Body of pancreas (tissue), 4 donors: ENCODE measurements around the gene ACTR1A.

Experiments
- POLR2A ChIP-seq, 3 donors: fragments of 450-650 bp; IDR thresholded peaks; one replicate each; pipeline ENCODE4 v1.6.1; 2016; ENCODE audit warnings: antibody characterized with exemption in 3 of 3, mild to moderate bottlenecking in 2 of 3
- TF ChIP-seq, protein P1 (sequence below), 7 experiments: fragments of 450-650 bp in 4 of 7; fragments of 200-600 bp in 3 of 7; sonication (generic) in 3 of 7; IDR thresholded peaks; one replicate each; pipeline ENCODE4 v1.5.1; 2016 to 2019; ENCODE audit warnings: antibody characterized with exemption in 7 of 7

DNA sequence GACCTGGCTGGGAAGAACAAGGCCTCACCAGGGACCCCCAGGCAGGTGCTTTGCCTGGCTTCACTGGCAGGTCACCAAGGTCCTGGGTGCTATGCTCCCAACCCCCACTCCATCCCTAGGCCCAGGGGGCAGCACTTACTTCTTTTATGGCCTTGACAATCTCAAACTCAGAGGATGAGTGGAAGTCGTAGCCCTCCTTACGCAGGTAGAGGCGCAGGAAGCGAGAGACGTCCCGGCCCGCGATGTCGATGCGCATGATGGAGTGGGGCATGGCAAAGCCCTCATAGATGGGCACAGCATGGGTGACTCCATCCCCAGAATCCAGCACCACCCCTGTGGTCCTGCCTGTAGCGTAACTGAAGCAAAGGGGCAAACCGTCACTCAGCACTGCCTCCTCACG, 18.5 kb downstream of the ACTR1A start:
- TF ChIP-seq, protein P1, sequence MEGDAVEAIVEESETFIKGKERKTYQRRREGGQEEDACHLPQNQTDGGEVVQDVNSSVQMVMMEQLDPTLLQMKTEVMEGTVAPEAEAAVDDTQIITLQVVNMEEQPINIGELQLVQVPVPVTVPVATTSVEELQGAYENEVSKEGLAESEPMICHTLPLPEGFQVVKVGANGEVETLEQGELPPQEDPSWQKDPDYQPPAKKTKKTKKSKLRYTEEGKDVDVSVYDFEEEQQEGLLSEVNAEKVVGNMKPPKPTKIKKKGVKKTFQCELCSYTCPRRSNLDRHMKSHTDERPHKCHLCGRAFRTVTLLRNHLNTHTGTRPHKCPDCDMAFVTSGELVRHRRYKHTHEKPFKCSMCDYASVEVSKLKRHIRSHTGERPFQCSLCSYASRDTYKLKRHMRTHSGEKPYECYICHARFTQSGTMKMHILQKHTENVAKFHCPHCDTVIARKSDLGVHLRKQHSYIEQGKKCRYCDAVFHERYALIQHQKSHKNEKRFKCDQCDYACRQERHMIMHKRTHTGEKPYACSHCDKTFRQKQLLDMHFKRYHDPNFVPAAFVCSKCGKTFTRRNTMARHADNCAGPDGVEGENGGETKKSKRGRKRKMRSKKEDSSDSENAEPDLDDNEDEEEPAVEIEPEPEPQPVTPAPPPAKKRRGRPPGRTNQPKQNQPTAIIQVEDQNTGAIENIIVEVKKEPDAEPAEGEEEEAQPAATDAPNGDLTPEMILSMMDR (IDR thresholded peaks at IDR 0.05) = no peak
- no peak for TF ChIP-seq POLR2A (IDR thresholded peaks at IDR 0.05)
